HL-60 (cell line): Measurements from ENCODE around the gene BBOX1.
"Not testable (repeated sequence)": the region's sequence is repeated elsewhere in the genome, so short reads cannot be mapped to it uniquely, and the experiment has no call there.

Experiments
- CTCF ChIP-seq: IDR thresholded peaks from one replicate; pipeline ENCODE4 v1.5.1; 2011; ENCODE audit warnings: low read length, control low read depth, inconsistent platforms; ENCODE audit not compliant: insufficient read depth
- GABPA ChIP-seq: IDR thresholded peaks from 2 replicates; pipeline ENCODE4 v1.6.1; 2012; ENCODE audit warnings: low read depth
- POLR2AphosphoS5 ChIP-seq: IDR thresholded peaks from 2 replicates; pipeline ENCODE4 v1.6.1; 2012; ENCODE audit warnings: low read depth
- REST ChIP-seq: IDR thresholded peaks from 2 replicates; pipeline ENCODE4 v1.6.1; 2012; ENCODE audit warnings: low read depth; ENCODE audit not compliant: insufficient replicate concordance

- TF ChIP-seq CTCF, GABPA, REST, POLR2AphosphoS5: not testable (repeated sequence)
Measured at GRCh38 chr11:27135924-27136329, 95.3 kb downstream of the BBOX1 start.
